HG03520 (cell line): ENCODE measurements around the gene UCHL3.
"Not testable (repeated sequence)": the region's sequence is repeated elsewhere in the genome, so short reads cannot be mapped to it uniquely, and the experiment has no call there.

Experiments used
- ATAC-seq: cut with Tn5 transposase; IDR thresholded peaks from one replicate; pipeline ENCODE4 v1.9.1; 2021; ENCODE audit warnings: mild to moderate bottlenecking, moderate library complexity; ENCODE audit not compliant: unreplicated experiment

The UCHL3 gene

GRCh38 chr13:75545386-75545785 lies 4.2 kb upstream of the UCHL3 start:
- ATAC-seq: not testable (repeated sequence)

- no peak for ATAC-seq
These were observed 1.7 kb upstream of the UCHL3 start for GRCh38 chr13:75547917-75548316.

GRCh38 chr13:75550159-75550567 lies 572 bp downstream of the UCHL3 start:
- peak; percentile 1 for ATAC-seq

DNA sequence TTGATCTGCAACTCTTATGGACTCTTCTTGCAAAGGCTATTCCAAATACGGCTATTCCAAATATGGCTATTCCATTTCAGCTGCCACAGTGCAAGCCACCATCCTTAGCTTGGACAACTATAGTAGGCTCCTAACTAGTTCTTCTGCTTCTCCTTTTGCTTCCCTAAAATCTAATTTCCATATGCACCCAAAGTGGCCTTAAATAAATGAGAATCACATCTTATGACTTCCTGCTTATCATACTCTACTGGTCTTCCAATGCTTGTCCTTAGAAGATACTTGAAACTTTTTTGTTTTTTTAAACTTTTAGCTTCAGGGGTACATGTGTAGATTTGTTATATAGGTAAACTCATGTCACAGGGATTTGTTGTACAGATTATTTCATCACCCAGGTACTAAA lies 4.9 kb downstream of the UCHL3 start:
- ATAC-seq: no peak

DNA sequence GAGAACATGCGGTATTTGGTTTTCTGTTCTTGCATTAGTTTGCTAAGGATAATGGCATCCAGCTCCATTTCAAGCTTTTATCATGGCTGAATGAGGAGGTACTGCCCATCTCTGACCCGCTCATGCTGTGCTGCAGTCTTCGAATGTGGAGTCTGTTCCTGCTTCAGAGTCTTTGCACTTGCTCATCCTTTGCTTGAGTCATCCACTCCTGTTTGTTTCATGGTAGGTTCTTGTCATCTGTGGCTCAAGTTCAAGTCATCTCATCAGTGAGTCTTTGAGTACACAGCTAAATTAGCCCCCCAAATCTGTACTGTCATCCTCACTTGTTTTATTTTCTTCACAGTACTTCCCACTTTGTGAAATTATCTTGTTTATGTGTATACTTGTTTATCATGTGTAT lies 5.4 kb downstream of the UCHL3 start:
- no peak for ATAC-seq

GRCh38 chr13:75555836-75556235 lies 6.2 kb downstream of the UCHL3 start:
- ATAC-seq: no peak

GRCh38 chr13:75556961-75557360 lies 7.4 kb downstream of the UCHL3 start:
- no peak for ATAC-seq

DNA sequence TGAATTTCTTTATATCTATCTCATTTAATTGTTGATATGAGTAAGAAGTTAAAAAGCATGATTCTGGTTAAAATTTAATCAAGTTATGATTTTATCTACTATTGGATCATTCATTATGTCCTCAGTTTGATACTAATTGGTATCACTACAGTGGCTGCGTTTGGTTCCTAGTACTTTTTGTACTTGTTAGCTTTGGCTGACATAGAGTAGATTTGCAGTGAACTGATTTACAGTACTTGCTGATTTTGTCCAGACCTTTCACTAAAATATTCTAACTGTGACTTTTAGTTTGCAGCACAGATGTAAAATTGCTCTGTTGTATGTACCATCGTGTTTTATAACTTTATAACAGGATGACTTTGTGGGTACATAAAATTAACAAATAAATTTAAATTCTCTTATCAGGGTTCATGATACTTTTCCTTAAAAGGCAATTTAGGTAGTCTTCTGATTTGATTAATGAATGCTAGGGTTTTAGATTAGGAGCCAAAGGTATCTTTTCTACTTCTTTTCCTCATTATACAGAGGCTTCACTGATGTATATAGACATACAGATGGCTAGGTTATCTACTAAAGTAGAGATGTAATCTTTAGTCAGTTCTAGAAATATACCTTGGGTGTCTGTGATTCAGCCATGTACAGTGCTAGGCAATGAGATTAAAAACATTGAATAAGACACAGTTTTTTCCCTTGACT lies 8.7 kb downstream of the UCHL3 start:
- ATAC-seq: no peak

DNA sequence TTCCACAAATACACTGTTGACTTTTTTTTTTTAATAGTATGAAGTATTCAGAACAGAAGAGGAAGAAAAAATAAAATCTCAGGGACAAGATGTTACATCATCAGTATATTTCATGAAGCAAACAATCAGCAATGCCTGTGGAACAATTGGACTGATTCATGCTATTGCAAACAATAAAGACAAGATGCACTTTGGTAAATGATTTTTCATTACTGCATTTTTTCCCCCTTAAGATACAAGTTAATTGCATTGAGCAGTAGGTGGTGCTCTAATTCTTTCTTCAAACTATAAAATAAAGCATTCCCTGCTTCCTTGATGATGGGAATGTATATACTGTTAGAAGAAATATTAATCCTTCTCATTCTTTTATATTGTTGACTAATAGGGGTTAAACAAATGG lies 17.1 kb downstream of the UCHL3 start:
- no peak for ATAC-seq

- ATAC-seq: no peak
These were observed 20.0 kb downstream of the UCHL3 start for GRCh38 chr13:75569576-75569975.

DNA sequence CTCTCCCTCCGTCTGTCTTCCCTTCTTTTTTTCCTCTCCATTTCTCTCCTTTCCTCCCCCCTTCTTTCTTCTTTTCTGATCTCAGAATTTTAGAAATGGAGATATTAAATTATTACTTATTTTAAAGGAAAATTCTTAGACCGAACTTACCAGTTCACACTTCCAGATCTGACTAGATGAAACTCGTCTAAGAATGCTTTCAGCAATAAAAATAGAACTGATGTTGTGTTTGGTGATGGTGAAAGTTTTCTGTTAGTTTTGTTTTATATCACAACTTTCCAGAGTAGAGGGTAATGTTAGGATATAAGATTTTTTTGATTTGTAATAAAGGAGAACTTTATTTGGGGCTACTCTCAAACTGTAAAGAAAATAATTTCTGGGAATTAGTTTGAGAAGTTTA lies 29.9 kb downstream of the UCHL3 start:
- no peak for ATAC-seq

DNA sequence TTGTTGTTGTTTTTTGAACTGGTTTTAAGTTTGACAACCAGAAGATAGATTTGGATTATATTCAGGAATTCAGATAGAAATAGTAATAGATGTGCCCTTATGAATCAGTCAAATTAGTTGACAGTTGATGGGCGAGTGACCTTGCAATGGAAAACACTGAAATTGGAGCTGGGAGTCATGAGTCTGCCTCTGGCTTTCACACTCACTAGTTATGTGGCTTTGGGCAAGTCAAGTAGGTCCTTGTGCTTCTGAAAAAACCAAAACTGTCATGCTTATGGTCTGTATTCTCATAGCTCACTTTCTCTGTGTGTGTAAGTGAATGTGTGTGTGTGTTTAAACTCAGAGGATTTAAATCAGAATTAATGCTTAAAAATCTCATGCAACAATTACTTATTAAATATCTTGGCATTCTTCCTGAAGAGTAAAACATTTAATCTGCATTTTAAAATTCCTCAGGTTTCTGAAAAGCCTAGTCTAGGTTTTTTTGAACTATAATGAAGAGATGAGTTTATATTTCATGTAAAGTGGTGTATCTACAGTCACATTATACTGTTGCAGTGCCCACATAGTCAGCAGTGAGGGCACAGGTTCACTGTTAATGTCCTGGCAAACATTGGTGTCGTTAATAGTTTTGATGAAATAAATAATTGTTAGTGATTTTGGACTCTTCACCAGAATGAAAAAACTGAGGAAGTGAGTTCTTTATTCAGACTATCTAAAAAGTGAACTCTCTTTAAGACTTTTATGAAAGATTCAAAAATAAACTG lies 32.5 kb downstream of the UCHL3 start:
- ATAC-seq: no peak

DNA sequence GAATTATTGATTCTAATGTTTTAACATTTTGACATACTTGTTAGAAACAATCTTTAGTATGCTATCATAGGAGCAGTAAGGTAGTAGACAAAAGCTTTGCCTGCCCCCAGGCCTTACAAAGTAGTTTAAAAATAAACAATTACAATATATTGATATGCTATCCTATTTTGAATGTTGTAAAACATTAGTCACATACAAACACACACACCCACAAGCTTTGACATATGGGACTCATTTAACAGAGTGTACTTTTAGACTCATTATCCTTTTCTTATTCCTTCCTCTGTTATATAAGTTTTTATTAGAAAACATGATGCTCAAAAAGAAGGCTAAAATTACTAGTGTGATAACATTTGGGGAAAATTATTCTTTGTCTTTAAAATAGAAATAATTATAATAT lies 33.5 kb downstream of the UCHL3 start:
- no peak for ATAC-seq

GRCh38 chr13:75585153-75585552 lies 35.6 kb downstream of the UCHL3 start:
- no peak for ATAC-seq

DNA sequence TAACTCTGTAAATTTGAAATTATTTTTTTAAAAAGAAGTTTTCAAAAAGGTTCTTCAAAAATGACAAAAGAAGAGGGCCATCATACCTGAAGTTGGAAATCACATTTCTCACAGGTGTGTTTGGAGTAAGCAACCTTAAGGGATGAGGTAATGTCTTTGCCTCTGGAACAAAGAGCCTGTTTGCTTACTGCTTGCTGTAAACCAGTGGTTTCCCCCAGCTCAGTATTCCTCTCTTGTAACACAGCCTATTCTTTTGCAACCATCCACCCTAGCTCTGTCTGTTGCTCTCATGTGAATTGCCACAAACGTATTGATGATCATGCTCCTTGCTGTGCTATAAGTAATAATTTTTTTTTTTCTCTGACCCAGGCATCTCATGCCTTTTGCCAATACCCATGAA lies 38.1 kb downstream of the UCHL3 start:
- ATAC-seq: no peak

- no peak for ATAC-seq
These were observed 47.1 kb downstream of the UCHL3 start for GRCh38 chr13:75596657-75597182.

GRCh38 chr13:75600371-75600770 lies 50.8 kb downstream of the UCHL3 start:
- ATAC-seq: no peak

DNA sequence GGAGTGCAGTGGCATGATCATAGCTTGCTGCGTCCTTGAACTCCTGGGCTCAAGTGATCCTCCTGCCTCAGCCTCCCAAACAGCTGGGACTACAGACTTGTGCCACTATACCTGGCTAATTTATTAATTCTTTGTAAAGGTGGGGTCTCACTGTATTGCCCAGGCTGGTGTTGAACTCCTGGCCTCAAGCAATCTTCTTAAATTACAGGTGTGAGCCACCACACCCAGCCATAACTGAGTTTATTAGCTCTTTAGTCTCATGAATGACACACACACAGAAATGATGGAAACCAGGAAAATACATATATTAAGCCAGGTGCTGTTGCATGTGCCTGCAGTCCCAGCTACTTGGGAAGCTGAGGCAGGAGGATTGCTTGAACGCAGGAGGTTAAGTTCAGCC lies 53.4 kb downstream of the UCHL3 start:
- no peak for ATAC-seq

DNA sequence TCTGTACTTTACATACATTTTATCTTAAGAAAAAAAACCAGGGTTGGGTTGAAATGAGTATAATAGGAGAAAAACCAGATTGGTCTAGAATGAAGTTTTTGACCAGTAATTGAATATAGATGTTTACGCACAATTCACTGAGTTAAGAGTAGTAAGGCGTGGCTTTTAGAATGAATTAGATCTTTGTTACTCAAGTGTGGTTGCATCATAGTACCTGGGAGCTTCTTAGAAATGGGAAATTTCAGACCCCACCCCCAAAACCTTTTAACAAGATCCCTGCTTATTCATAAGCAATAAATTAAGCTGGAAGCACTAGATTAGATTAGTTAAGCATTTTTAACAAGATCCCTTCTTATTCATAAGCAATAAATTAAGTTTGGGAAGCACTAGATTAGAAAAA lies 57.9 kb downstream of the UCHL3 start:
- no peak for ATAC-seq

DNA sequence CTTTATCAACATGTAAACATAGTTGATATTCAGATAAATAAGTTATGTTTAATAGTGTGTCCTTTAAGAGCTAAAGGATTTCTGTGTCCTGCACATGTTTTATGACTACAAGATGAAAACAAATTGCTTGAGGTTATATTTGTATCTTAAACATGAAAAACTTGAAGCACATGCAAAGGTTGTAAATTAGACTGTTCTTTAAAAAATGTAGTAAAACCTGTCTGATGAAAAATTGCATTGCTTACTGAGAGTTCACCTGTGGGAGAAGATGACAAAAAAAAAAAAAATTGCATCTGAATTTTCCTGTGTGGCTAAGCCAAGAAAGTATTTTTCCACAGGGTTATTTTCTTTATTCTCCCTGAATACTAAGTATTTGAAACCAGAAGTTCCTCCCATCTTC lies 60.9 kb downstream of the UCHL3 start:
- no peak for ATAC-seq

- ATAC-seq: no peak
These were observed 62.8 kb downstream of the UCHL3 start for GRCh38 chr13:75612354-75612753.

- ATAC-seq: no peak
These were observed 67.6 kb downstream of the UCHL3 start for GRCh38 chr13:75617230-75617629.
